Mesenchymal stem cell (in vitro differentiated cells and primary cell): ENCODE measurements around the gene NUDT1.

Source experiments
- DNase-seq: peaks from one replicate; pipeline ENCODE4 v3.0.0-alpha.2; 2013
- H2AFZ ChIP-seq: one replicate; pipeline ENCODE4 v1.6.1; 2013; ENCODE audit warnings: low read depth, mild to moderate bottlenecking, control low read depth, inconsistent platforms, low read length, moderate library complexity
- H2AK5ac ChIP-seq: 2 replicates; pipeline ENCODE4 v1.6.1; 2013; ENCODE audit warnings: low read length, moderate library complexity, mild to moderate bottlenecking, inconsistent platforms; ENCODE audit not compliant: severe bottlenecking
- H2BK120ac ChIP-seq: one replicate; pipeline ENCODE4 v1.6.1; 2013; ENCODE audit warnings: low read depth, mild to moderate bottlenecking, inconsistent platforms, low read length, moderate library complexity
- H2BK12ac ChIP-seq, 2 experiments: one replicate each; pipeline ENCODE4 v1.6.1; 2013; ENCODE audit warnings: inconsistent platforms in 2 of 2, low read length in 2 of 2, mild to moderate bottlenecking in 2 of 2, moderate library complexity in 2 of 2, control low read depth in 1 of 2
- H2BK15ac ChIP-seq: one replicate; pipeline ENCODE4 v1.6.1; 2013; ENCODE audit warnings: mild to moderate bottlenecking, low read depth, inconsistent platforms; ENCODE audit not compliant: poor library complexity, severe bottlenecking
- H2BK5ac ChIP-seq: 2 replicates; pipeline ENCODE4 v1.6.1; 2013; ENCODE audit warnings: low read depth, mild to moderate bottlenecking, low read length, control low read depth, inconsistent platforms; ENCODE audit not compliant: poor library complexity, severe bottlenecking
- H3K14ac ChIP-seq, 2 experiments: one replicate each; pipeline ENCODE4 v1.6.1; 2013; ENCODE audit warnings: inconsistent platforms in 2 of 2, low read length in 2 of 2, control low read depth in 1 of 2, mild to moderate bottlenecking in 1 of 2, moderate library complexity in 1 of 2
- H3K18ac ChIP-seq, 2 experiments: one replicate each; pipeline ENCODE4 v1.6.1; 2013; ENCODE audit warnings: inconsistent platforms in 2 of 2, low read length in 2 of 2, control low read depth in 1 of 2, low read depth in 1 of 2, mild to moderate bottlenecking in 1 of 2
- H3K23ac ChIP-seq, 2 experiments: one replicate each; pipeline ENCODE4 v1.6.1; 2013; ENCODE audit warnings: inconsistent platforms in 2 of 2, low read length in 2 of 2, mild to moderate bottlenecking in 2 of 2, moderate library complexity in 2 of 2, control low read depth in 1 of 2
- H3K27ac ChIP-seq: 2 replicates; pipeline ENCODE4 v1.5.1; 2013; ENCODE audit warnings: mild to moderate bottlenecking, moderate library complexity, low read length, control low read depth, inconsistent platforms; ENCODE audit not compliant: poor library complexity, severe bottlenecking
- H3K27me3 ChIP-seq, 2 experiments: 2 replicates each; pipeline versions ENCODE4 v1.6.1 to v1.7.0; 2013; ENCODE audit warnings: low read length in 2 of 2, mild to moderate bottlenecking in 2 of 2, moderate library complexity in 2 of 2, control low read depth in 1 of 2, inconsistent platforms in 1 of 2; ENCODE audit not compliant: control insufficient read depth in 1 of 2, insufficient read depth in 1 of 2
- H3K36me3 ChIP-seq, 2 experiments: 2 replicates each; pipeline versions ENCODE4 v1.6.1 to v1.7.0; 2013; ENCODE audit warnings: low read length in 2 of 2, control low read depth in 1 of 2, inconsistent platforms in 1 of 2, low read depth in 1 of 2, mild to moderate bottlenecking in 1 of 2; ENCODE audit not compliant: insufficient read depth in 2 of 2, control insufficient read depth in 1 of 2
- H3K4ac ChIP-seq, 2 experiments: one replicate each; pipeline ENCODE4 v1.6.1; 2013; ENCODE audit warnings: inconsistent platforms in 2 of 2, low read length in 2 of 2, mild to moderate bottlenecking in 2 of 2, moderate library complexity in 2 of 2, control low read depth in 1 of 2, low read depth in 1 of 2
- H3K4me1 ChIP-seq: 2 replicates; pipeline ENCODE4 v1.6.1; 2013; ENCODE audit warnings: low read depth, low read length, control low read depth; ENCODE audit not compliant: control insufficient read depth, insufficient read depth
- H3K4me2 ChIP-seq: 2 replicates; pipeline ENCODE4 v1.6.1; 2013; ENCODE audit warnings: low read length, mild to moderate bottlenecking, inconsistent platforms; ENCODE audit not compliant: poor library complexity, severe bottlenecking
- H3K4me3 ChIP-seq, 2 experiments: 2 replicates each; pipeline versions ENCODE4 v1.5.1 to v1.7.0; 2013; ENCODE audit warnings: low read length in 2 of 2, mild to moderate bottlenecking in 2 of 2, control low read depth in 1 of 2, low read depth in 1 of 2; ENCODE audit not compliant: insufficient read depth in 1 of 2
- H3K79me1 ChIP-seq: replicated peaks from 2 replicates; pipeline ENCODE4 v1.6.1; 2013; ENCODE audit warnings: mild to moderate bottlenecking, control low read depth, low read length, inconsistent platforms; ENCODE audit not compliant: poor library complexity, severe bottlenecking
- H3K9ac ChIP-seq: 2 replicates; pipeline ENCODE4 v1.7.0; 2013; ENCODE audit warnings: mild to moderate bottlenecking, low read length, moderate library complexity
- H3K9me3 ChIP-seq: 2 replicates; pipeline ENCODE4 v1.7.0; 2013; ENCODE audit warnings: mild to moderate bottlenecking, low read length; ENCODE audit not compliant: control insufficient read depth
- H4K8ac ChIP-seq: one replicate; pipeline ENCODE4 v1.6.1; 2013; ENCODE audit warnings: inconsistent platforms, mild to moderate bottlenecking, low read length, moderate library complexity
- H4K91ac ChIP-seq: one replicate; pipeline ENCODE4 v1.6.1; 2013; ENCODE audit warnings: mild to moderate bottlenecking, low read length, inconsistent platforms
- WGBS: methylation state at CpG from one replicate; pipeline ENCODE4 v1.1.7; 2013; ENCODE audit warnings: mixed read lengths; 5-methylcytosine and 5-hydroxymethylcytosine counted together

Gene NUDT1

GRCh38 chr7:2195400-2196246 is 46.4 kb upstream of the NUDT1 start:
- Histone ChIP-seq H3K27ac (no peak overlapping the region), H3K9ac (no peak overlapping the region), H2BK120ac (no peak overlapping the region), H3K18ac (no peak overlapping the region), H3K14ac (no peak overlapping the region), H3K9me3 (peaks cover 4% of the 10 kb centered on the region), H2BK15ac (no peak overlapping the region), H3K23ac (no peak overlapping the region), H3K4ac (no peak overlapping the region), H3K4me3 (no peak overlapping the region), H3K27me3 (no peaks in the 10 kb centered on the region), H3K4me1 (peaks cover 3% of the 10 kb centered on the region), H2BK5ac (no peak overlapping the region), H2AFZ (no peak overlapping the region), H3K4me2 (no peak overlapping the region), H3K36me3 (peaks cover 26 to 55% of the 10 kb centered on the region in 2 experiments), H2BK12ac (no peak overlapping the region), H4K91ac (no peak overlapping the region), H3K79me1 (peaks cover 36% of the 10 kb centered on the region), H2AK5ac (no peak overlapping the region), H4K8ac (peak overlapping the region; percentile 28)
- 96% methylated on average over 13 of the region's 13 CpGs for WGBS
- DNase-seq = no peak

- H2BK12ac ChIP-seq = no peak overlapping the region
- H3K18ac ChIP-seq = no peak overlapping the region
- H3K14ac ChIP-seq = no peak overlapping the region
- H3K4me2 ChIP-seq = no peak overlapping the region
- H2AFZ ChIP-seq = no peak overlapping the region
- peak overlapping the region in 1 of 2 experiments; percentile 19 for H3K23ac ChIP-seq
- H2BK15ac ChIP-seq = no peak overlapping the region
- peaks cover 26 to 63% of the 10 kb centered on the region in 2 experiments for H3K36me3 ChIP-seq
- no peak overlapping the region for H2AK5ac ChIP-seq
- no peak overlapping the region for H3K4me3 ChIP-seq
- H3K27me3 ChIP-seq = no peaks in the 10 kb centered on the region
- DNase-seq = no peak
- H2BK5ac ChIP-seq = no peak overlapping the region
- H3K9me3 ChIP-seq = peaks cover 4% of the 10 kb centered on the region
- H4K8ac ChIP-seq = peak overlapping the region; percentile 7
- no peak overlapping the region for H4K91ac ChIP-seq
- no peak overlapping the region for H3K27ac ChIP-seq
- H3K4ac ChIP-seq = no peak overlapping the region
- H3K79me1 ChIP-seq = peaks cover 39% of the 10 kb centered on the region
- H3K4me1 ChIP-seq = peaks cover 3% of the 10 kb centered on the region
- no peak overlapping the region for H3K9ac ChIP-seq
- H2BK120ac ChIP-seq = no peak overlapping the region
- WGBS = 97% methylated on average over 32 of the region's 32 CpGs
Measured at GRCh38 chr7:2196381-2197378, 45.3 kb upstream of the NUDT1 start.

GRCh38 chr7:2197436-2198155 is 44.4 kb upstream of the NUDT1 start:
- no peak for DNase-seq
- Histone ChIP-seq H3K4ac (no peak overlapping the region), H4K91ac (no peak overlapping the region), H3K9me3 (peaks cover 4% of the 10 kb centered on the region), H3K9ac (no peak overlapping the region), H3K27me3 (no peaks in the 10 kb centered on the region), H2BK12ac (no peak overlapping the region), H3K79me1 (peaks cover 47% of the 10 kb centered on the region), H2BK15ac (no peak overlapping the region), H3K18ac (no peak overlapping the region), H3K4me2 (no peak overlapping the region), H2AFZ (no peak overlapping the region), H3K27ac (no peak overlapping the region), H3K23ac (no peak overlapping the region), H2BK120ac (no peak overlapping the region), H2AK5ac (no peak overlapping the region), H3K4me3 (no peak overlapping the region), H4K8ac (no peak overlapping the region), H3K36me3 (peaks cover 26 to 72% of the 10 kb centered on the region in 2 experiments), H3K4me1 (peaks cover 3% of the 10 kb centered on the region), H2BK5ac (no peak overlapping the region), H3K14ac (no peak overlapping the region)
- 93% methylated on average over 18 of the region's 21 CpGs for WGBS
